HepG2 (cell line): ENCODE results near the gene MNX1. TPM values are rescaled to one million over a fixed set of nuclear protein-coding genes. Genes with fewer than 3 reads are reported as not detected.
A peak's percentile ranks its signal among the peaks of the same experiment; 100 is the strongest.

Experiments used
- AGO1 ChIP-seq: fragments of 200-400 bp; formaldehyde crosslinking; IDR thresholded peaks from 2 replicates; pipeline ENCODE4 v1.6.1; 2017; ENCODE audit warnings: mild to moderate bottlenecking, low read depth, low read length, moderate library complexity; ENCODE audit not compliant: poor library complexity, severe bottlenecking
- ATF4 ChIP-seq, 2 experiments: fragments of 450-650 bp in 1 of 2; sonication (generic) in 1 of 2; formaldehyde crosslinking; IDR thresholded peaks; 2 replicates each; pipeline versions ENCODE4 v1.5.0 to v1.8.0; 2020 to 2022; ENCODE audit warnings: mild to moderate bottlenecking in 1 of 2, missing genetic modification reagents in 1 of 2
- ATF5 ChIP-seq: sonication (generic); formaldehyde crosslinking; IDR thresholded peaks from 2 replicates; pipeline ENCODE4 v1.4.0; 2020; ENCODE audit warnings: mild to moderate bottlenecking, low read depth, missing genetic modification reagents
- CAMTA2 ChIP-seq: sonication (generic); formaldehyde crosslinking; IDR thresholded peaks from 2 replicates; pipeline ENCODE4 v1.4.0; 2020; ENCODE audit warnings: mild to moderate bottlenecking, missing genetic modification reagents, borderline replicate concordance
- CEBPB ChIP-seq: IDR thresholded peaks from 2 replicates; pipeline ENCODE4 v1.6.1; 2011; ENCODE audit warnings: low read depth, low read length, improper control_type of control experiment, borderline replicate concordance
- EP300 ChIP-seq, 3 experiments: sonication (generic) in 1 of 3; formaldehyde crosslinking in 1 of 3; IDR thresholded peaks; 2 replicates each; pipeline versions ENCODE4 v1.5.1 to v1.6.1; 2011 to 2020; ENCODE audit warnings: low read depth in 2 of 3, low read length in 2 of 3, borderline replicate concordance in 1 of 3, improper control_type of control experiment in 1 of 3, mild to moderate bottlenecking in 1 of 3, missing genetic modification reagents in 1 of 3, moderate library complexity in 1 of 3
- GPBP1L1 ChIP-seq: sonication (generic); formaldehyde crosslinking; IDR thresholded peaks from 2 replicates; pipeline ENCODE4 v1.5.0; 2020; ENCODE audit warnings: mild to moderate bottlenecking, missing genetic modification reagents
- HOXA3 ChIP-seq: sonication (generic); formaldehyde crosslinking; IDR thresholded peaks from 2 replicates; pipeline ENCODE4 v1.5.0; 2020; ENCODE audit warnings: missing genetic modification reagents
- PHF21A ChIP-seq: sonication (generic); formaldehyde crosslinking; IDR thresholded peaks from 2 replicates; pipeline ENCODE4 v1.5.0; 2020; ENCODE audit warnings: mild to moderate bottlenecking, missing genetic modification reagents
- REPIN1 ChIP-seq: sonication (generic); formaldehyde crosslinking; IDR thresholded peaks from 2 replicates; pipeline ENCODE4 v1.8.0; 2022; ENCODE audit warnings: missing genetic modification reagents, low read depth, mild to moderate bottlenecking, borderline replicate concordance
- SP4 ChIP-seq: sonication (generic); formaldehyde crosslinking; IDR thresholded peaks from 2 replicates; pipeline ENCODE4 v1.8.1; 2023; ENCODE audit warnings: mild to moderate bottlenecking, missing genetic modification reagents
- ZBTB26 ChIP-seq: IDR thresholded peaks from 2 replicates; pipeline ENCODE4 v1.6.1; 2016; ENCODE audit warnings: missing compliant biosample characterization, missing genetic modification reagents, borderline replicate concordance
- ZBTB39 ChIP-seq: sonication (generic); formaldehyde crosslinking; IDR thresholded peaks from 2 replicates; pipeline ENCODE4 v1.5.0; 2020; ENCODE audit warnings: missing genetic modification reagents
- ZBTB8A ChIP-seq: sonication (generic); formaldehyde crosslinking; IDR thresholded peaks from 2 replicates; pipeline ENCODE4 v1.4.0; 2020; ENCODE audit warnings: mild to moderate bottlenecking, low read depth, missing genetic modification reagents, borderline replicate concordance
- ZMYM4 ChIP-seq: sonication (generic); formaldehyde crosslinking; IDR thresholded peaks from 2 replicates; pipeline ENCODE4 v1.8.1; 2023; ENCODE audit warnings: mild to moderate bottlenecking, missing genetic modification reagents
- ZNF354B ChIP-seq: sonication (generic); formaldehyde crosslinking; IDR thresholded peaks from 2 replicates; pipeline ENCODE4 v1.8.0; 2022; ENCODE audit warnings: mild to moderate bottlenecking, missing genetic modification reagents
- ZNF432 ChIP-seq: sonication (generic); formaldehyde crosslinking; IDR thresholded peaks from 2 replicates; pipeline ENCODE4 v1.5.0; 2020; ENCODE audit warnings: missing genetic modification reagents, mild to moderate bottlenecking, borderline replicate concordance
- ZNF564 ChIP-seq: sonication (generic); formaldehyde crosslinking; IDR thresholded peaks from 2 replicates; pipeline ENCODE4 v1.8.1; 2023; ENCODE audit warnings: mild to moderate bottlenecking, missing genetic modification reagents
- ZNF605 ChIP-seq: sonication (generic); formaldehyde crosslinking; IDR thresholded peaks from 2 replicates; pipeline ENCODE4 v1.8.0; 2022; ENCODE audit warnings: mild to moderate bottlenecking, missing genetic modification reagents
- ZNF639 ChIP-seq: conservative IDR thresholded peaks from 2 replicates; pipeline ENCODE4 v1.6.1; 2018; ENCODE audit warnings: missing genetic modification reagents
- polyA plus RNA-seq, 8 experiments: library from polyadenylated mRNA; depleted of rRNA in 3 of 8; stranded (reverse) in 7 of 8; unstranded in 1 of 8; fragments of >200 nt; fragmentation: Illumina TruSeq in 4 of 8; extraction: Trizol in 4 of 8; gene quantifications; 2 replicates each; pipeline versions ENCODE4 v1.2.1 to v1.2.3, GENCODE V29; 2011 to 2016; ENCODE audit warnings: low read depth in 4 of 8, missing spikeins in 1 of 8, mixed read lengths in 1 of 8; ENCODE audit not compliant: insufficient read depth in 1 of 8
- total RNA-seq, 5 experiments: library from RNA; depleted of rRNA; stranded (reverse); fragments of >200 nt; fragmentation: Illumina TruSeq; extraction: Trizol; gene quantifications; 2 replicates each; pipeline ENCODE4 v1.2.3, GENCODE V29; 2016; ENCODE audit warnings: low read depth in 1 of 5

The MNX1 gene
- total and polyA plus RNA-seq, 2 of the 13 experiments (the other 11 are each of a cell fraction or from before 2014, with no cell fraction given): 0.94 to 6.1 TPM

GRCh38 chr7:156988343-156989185, 21.9 kb downstream of the MNX1 start (continued):
- TF ChIP-seq ZNF639 (CRISPR knock-in tag) (no peak), CAMTA2 (CRISPR knock-in tag) (no peak), EP300 (IDR thresholded peaks at IDR 0.05; ENCODE audit: low read depth in 2 of 2, low read length in 2 of 2) (peak in 1 of 2 experiments; percentile 89; a peak in 3 of 4 replicates), EP300 (CRISPR knock-in tag; IDR thresholded peaks at IDR 0.05; ENCODE audit: borderline replicate concordance) (peak; percentile 91), ZBTB39 (no peak), ATF5 (no peak), ZNF605 (CRISPR knock-in tag) (no peak), SP4 (CRISPR knock-in tag) (0 out of 2 replicates have a peak, but pooled peaks have one; percentile 42), ATF4 (CRISPR knock-in tag; IDR thresholded peaks at IDR 0.05) (peak in 1 of 2 experiments; percentile 89; a peak in 2 of 4 replicates), PHF21A (CRISPR knock-in tag) (peak; percentile 65), ZMYM4 (CRISPR knock-in tag) (peak; percentile 72), ZNF564 (peak; percentile 60; the same call in 1 of the 2 replicates), AGO1 (no peak), ZNF432 (CRISPR knock-in tag) (no peak), ZBTB26 (CRISPR knock-in tag) (no peak), ZBTB8A (CRISPR knock-in tag) (no peak), GPBP1L1 (CRISPR knock-in tag) (no peak), ZNF354B (CRISPR knock-in tag) (no peak), HOXA3 (CRISPR knock-in tag) (peak; percentile 84), CEBPB (peak; percentile 91), REPIN1 (CRISPR knock-in tag) (peak; percentile 71)
